Parathyroid adenoma (tissue), 2 donors: ENCODE measurements around the gene COA8.

Experiments
- H2AFZ ChIP-seq: fragments of 300-600 bp; sonication (generic); one replicate; pipeline ENCODE4 v1.7.0; 2017; ENCODE audit warnings: antibody characterized with exemption, mild to moderate bottlenecking
- H3K27ac ChIP-seq: fragments of 300-600 bp; sonication (generic); one replicate; pipeline ENCODE4 v1.7.0; 2017
- H3K27me3 ChIP-seq: fragments of 300-600 bp; sonication (generic); one replicate; pipeline ENCODE4 v1.7.0; 2017; ENCODE audit warnings: low read length; ENCODE audit not compliant: control insufficient read depth, insufficient read depth
- H3K36me3 ChIP-seq: fragments of 300-600 bp; sonication (generic); one replicate; pipeline ENCODE4 v1.7.0; 2017; ENCODE audit warnings: low read length; ENCODE audit not compliant: control insufficient read depth, insufficient read depth
- H3K4me1 ChIP-seq: fragments of 300-600 bp; sonication (generic); one replicate; pipeline ENCODE4 v1.7.0; 2017; ENCODE audit warnings: control low read depth
- H3K4me2 ChIP-seq: fragments of 300-600 bp; sonication (generic); one replicate; pipeline ENCODE4 v1.7.0; 2017; ENCODE audit warnings: low read length
- H3K4me3 ChIP-seq: fragments of 300-600 bp; sonication (generic); one replicate; pipeline ENCODE4 v1.7.0; 2017; ENCODE audit warnings: low read depth, low read length
- H3K79me2 ChIP-seq: fragments of 300-600 bp; sonication (generic); one replicate; pipeline ENCODE4 v1.7.0; 2017; ENCODE audit warnings: control low read depth
- H3K9ac ChIP-seq: fragments of 300-600 bp; sonication (generic); one replicate; pipeline ENCODE4 v1.7.0; 2017; ENCODE audit warnings: mild to moderate bottlenecking
- H3K9me3 ChIP-seq: fragments of 300-600 bp; sonication (generic); one replicate; pipeline ENCODE4 v1.7.0; 2017; ENCODE audit warnings: low read length; ENCODE audit not compliant: control insufficient read depth
- TF ChIP-seq, protein P1 (sequence below): fragments of 300-600 bp; sonication (generic); IDR thresholded peaks from one replicate; pipeline ENCODE4 v1.7.0; 2017; ENCODE audit warnings: antibody characterized with exemption, mild to moderate bottlenecking
- donor health status: primary hyperparathyroidism.

The COA8 gene

DNA sequence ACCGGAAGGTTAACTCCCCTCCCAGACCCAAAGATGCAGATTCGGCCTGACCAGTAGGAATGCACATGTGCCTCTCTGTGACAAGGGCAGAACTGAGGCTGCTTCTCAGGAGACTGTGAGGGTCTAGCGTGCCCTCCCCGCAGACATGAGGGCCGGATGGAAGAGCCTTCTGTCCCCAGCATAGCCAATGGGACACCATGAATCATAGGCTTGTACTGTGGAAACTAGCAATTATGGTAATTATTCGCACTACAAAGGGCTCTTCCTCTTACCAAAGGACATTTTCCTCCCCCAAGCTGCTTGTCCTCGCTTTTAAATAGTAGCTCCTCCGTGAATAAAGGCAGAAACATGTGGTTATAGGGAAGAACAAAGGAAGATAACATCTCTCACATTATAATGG lies 6.2 kb downstream of the COA8 start:
- Histone ChIP-seq H3K4me2 (no peak overlapping the region), H2AFZ (no peak overlapping the region), H3K36me3 (no peaks in the 10 kb centered on the region), H3K4me3 (no peak overlapping the region), H3K79me2 (peaks cover 68% of the 10 kb centered on the region), H3K9ac (no peak overlapping the region), H3K27me3 (no peaks in the 10 kb centered on the region), H3K27ac (no peak overlapping the region), H3K9me3 (no peaks in the 10 kb centered on the region), H3K4me1 (no peaks in the 10 kb centered on the region)
- TF ChIP-seq, protein P1, sequence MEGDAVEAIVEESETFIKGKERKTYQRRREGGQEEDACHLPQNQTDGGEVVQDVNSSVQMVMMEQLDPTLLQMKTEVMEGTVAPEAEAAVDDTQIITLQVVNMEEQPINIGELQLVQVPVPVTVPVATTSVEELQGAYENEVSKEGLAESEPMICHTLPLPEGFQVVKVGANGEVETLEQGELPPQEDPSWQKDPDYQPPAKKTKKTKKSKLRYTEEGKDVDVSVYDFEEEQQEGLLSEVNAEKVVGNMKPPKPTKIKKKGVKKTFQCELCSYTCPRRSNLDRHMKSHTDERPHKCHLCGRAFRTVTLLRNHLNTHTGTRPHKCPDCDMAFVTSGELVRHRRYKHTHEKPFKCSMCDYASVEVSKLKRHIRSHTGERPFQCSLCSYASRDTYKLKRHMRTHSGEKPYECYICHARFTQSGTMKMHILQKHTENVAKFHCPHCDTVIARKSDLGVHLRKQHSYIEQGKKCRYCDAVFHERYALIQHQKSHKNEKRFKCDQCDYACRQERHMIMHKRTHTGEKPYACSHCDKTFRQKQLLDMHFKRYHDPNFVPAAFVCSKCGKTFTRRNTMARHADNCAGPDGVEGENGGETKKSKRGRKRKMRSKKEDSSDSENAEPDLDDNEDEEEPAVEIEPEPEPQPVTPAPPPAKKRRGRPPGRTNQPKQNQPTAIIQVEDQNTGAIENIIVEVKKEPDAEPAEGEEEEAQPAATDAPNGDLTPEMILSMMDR: no peak

DNA sequence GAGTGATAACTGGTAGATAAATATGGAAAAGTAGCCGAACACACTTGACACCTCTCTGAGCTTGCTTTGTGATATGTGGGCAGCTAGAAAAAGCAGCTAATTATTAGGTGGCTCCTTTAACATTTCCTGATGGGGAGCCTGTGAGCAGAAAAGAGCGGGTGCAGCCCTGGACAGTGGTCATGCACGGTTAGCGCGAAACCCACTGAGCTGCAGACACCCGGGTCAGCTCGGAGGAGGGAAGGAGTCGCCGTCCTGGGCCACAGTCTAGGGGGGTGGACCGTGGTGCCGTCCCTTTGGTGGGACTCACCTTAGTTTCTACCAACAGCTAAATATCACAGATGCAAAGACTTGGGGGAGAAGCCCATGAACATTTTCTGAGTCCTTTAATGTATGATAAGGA lies 6.6 kb downstream of the COA8 start:
- no peak overlapping the region for H3K4me2 ChIP-seq
- no peaks in the 10 kb centered on the region for H3K4me1 ChIP-seq
- TF ChIP-seq, protein P1: no peak
- no peaks in the 10 kb centered on the region for H3K27me3 ChIP-seq
- H3K27ac ChIP-seq: no peak overlapping the region
- H3K9ac ChIP-seq: no peak overlapping the region
- H3K4me3 ChIP-seq: no peak overlapping the region
- H3K79me2 ChIP-seq: peaks cover 64% of the 10 kb centered on the region
- no peak overlapping the region for H2AFZ ChIP-seq
- no peaks in the 10 kb centered on the region for H3K9me3 ChIP-seq
- no peaks in the 10 kb centered on the region for H3K36me3 ChIP-seq

DNA sequence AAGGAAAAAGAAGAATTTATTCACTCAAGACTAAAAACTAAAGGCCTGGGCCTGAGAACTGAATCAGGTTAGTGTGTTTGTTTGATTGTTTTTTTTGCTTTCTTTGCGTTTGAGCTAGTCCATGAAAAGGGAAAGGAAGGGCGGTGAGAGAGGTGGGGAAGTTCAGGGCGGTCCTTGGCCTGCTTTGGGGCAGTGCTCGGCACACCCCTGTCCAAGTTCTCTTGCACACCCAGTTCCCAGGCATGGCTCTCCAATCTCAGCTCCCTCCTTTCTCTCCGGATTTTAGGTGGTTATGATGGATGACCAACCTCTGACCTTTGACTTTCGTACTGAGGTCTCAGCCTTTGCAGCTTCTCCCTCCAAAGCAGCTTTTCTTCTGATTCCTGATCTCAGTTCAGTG lies 11.3 kb downstream of the COA8 start:
- H3K4me1 ChIP-seq: peaks cover 9% of the 10 kb centered on the region
- TF ChIP-seq, protein P1: no peak
- H3K9ac ChIP-seq: no peak overlapping the region
- H3K9me3 ChIP-seq: no peaks in the 10 kb centered on the region
- H3K36me3 ChIP-seq: no peaks in the 10 kb centered on the region
- H2AFZ ChIP-seq: no peak overlapping the region
- H3K79me2 ChIP-seq: peaks cover 29% of the 10 kb centered on the region
- H3K4me3 ChIP-seq: no peak overlapping the region
- no peaks in the 10 kb centered on the region for H3K27me3 ChIP-seq
- no peak overlapping the region for H3K4me2 ChIP-seq
- no peak overlapping the region for H3K27ac ChIP-seq

DNA sequence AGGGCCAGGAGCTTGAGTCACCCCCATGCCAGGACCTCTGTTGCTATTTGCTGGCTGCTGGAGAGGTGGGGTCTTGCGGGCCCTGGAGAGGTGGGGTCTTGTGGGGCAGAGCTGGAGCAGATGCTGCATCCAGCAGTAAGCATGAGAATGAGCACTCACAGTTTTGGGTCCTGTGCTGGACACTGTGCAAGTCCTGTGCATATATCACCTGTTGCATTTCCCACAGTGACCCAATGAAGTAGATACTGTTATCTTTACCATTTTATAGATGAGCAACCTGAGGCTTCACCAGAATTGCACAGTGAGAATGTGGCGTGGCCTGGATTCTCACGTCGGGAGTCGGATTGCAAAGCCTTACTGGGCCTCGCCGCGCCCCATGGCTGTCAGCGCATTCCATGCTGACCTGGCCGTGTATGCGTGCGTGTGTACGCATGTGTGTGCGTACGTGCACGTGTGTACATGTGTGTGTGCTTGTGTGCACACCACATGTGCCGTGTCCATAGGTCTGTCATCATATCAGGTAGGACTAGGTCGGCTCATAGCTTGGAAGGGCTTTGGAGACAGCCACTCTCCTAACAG lies 12.0 kb downstream of the COA8 start:
- Histone ChIP-seq H3K9ac (no peak overlapping the region), H3K4me2 (no peak overlapping the region), H3K9me3 (no peaks in the 10 kb centered on the region), H3K36me3 (no peaks in the 10 kb centered on the region), H3K4me1 (peaks cover 9% of the 10 kb centered on the region), H3K4me3 (no peak overlapping the region), H3K79me2 (peaks cover 25% of the 10 kb centered on the region), H3K27ac (peak overlapping the region; percentile 21), H3K27me3 (no peaks in the 10 kb centered on the region), H2AFZ (no peak overlapping the region)
- TF ChIP-seq, protein P1: no peak

DNA sequence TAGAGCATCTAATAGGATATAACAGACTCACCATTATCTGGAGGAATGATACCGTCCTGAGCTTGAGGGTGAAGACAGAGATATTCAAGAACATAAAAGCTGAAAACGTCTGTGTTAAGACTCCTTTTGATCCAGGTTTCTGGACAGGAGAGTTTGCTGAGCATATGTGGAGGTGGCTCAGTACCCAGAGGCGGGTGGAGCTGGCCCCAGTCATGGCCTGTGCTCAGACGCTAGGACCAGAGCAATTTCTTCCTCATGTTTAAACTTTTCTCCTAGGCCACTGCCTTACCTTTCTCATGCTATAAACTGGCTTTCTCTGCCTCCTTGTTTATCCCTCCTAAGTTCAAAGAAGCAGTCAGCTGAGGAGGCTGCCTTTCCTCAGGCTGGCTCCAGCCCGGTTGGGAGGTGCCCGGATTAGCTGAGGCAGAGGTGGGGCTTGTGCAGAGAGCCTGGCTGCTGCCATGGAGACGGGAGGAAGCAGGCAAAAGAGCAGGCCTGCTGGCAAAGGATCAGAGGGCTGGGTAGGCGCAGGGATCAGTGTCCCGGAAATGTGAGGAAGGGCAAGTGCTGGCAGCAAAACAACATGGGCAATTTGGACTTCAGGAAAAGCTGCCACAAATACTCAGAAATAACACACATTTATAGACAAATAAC lies 13.7 kb downstream of the COA8 start:
- Histone ChIP-seq H3K9ac (no peak overlapping the region), H3K27ac (peak overlapping the region; percentile 79), H3K79me2 (peaks cover 15% of the 10 kb centered on the region), H3K27me3 (no peaks in the 10 kb centered on the region), H3K4me2 (peak overlapping the region; percentile 1), H2AFZ (no peak overlapping the region), H3K36me3 (no peaks in the 10 kb centered on the region), H3K9me3 (no peaks in the 10 kb centered on the region), H3K4me3 (no peak overlapping the region), H3K4me1 (peaks cover 9% of the 10 kb centered on the region)
- TF ChIP-seq, protein P1: no peak
